Endodermal cell (in vitro differentiated cells): Measurements from ENCODE around the gene GPC6. TPM values are rescaled to one million over a fixed set of nuclear protein-coding genes. Genes with fewer than 3 reads are reported as not detected.

Experiments
- DNase-seq: peaks from one replicate; pipeline ENCODE4 v3.0.0-alpha.2; 2017
- H3K27ac ChIP-seq: 2 replicates; pipeline ENCODE4 v1.5.1; 2013; ENCODE audit warnings: mild to moderate bottlenecking, low read depth, low read length, moderate library complexity
- H3K27me3 ChIP-seq: 2 replicates; pipeline ENCODE4 v1.6.1; 2013; ENCODE audit warnings: mild to moderate bottlenecking, low read length, moderate library complexity; ENCODE audit not compliant: insufficient read depth, control insufficient read depth, poor library complexity, severe bottlenecking
- H3K36me3 ChIP-seq: 2 replicates; pipeline ENCODE4 v1.7.0; 2013; ENCODE audit warnings: mild to moderate bottlenecking, low read length, moderate library complexity; ENCODE audit not compliant: control insufficient read depth, insufficient read depth
- H3K4me1 ChIP-seq: one replicate; pipeline ENCODE4 v1.7.0; 2013; ENCODE audit warnings: low read length; ENCODE audit not compliant: control insufficient read depth, insufficient read depth
- H3K4me3 ChIP-seq: 2 replicates; pipeline ENCODE4 v1.5.1; 2013; ENCODE audit warnings: mild to moderate bottlenecking, low read length, moderate library complexity
- H3K9ac ChIP-seq: 2 replicates; pipeline ENCODE4 v1.6.1; 2013; ENCODE audit warnings: mild to moderate bottlenecking, low read length, moderate library complexity; ENCODE audit not compliant: poor library complexity, severe bottlenecking; ENCODE audit errors: extremely low read depth
- H3K9me3 ChIP-seq: 2 replicates; pipeline ENCODE4 v1.6.1; 2013; ENCODE audit warnings: mild to moderate bottlenecking, low read length, moderate library complexity; ENCODE audit not compliant: control insufficient read depth
- H3K27ac Mint-ChIP-seq: 2 replicates; pipeline ENCODE4 v1.8.0; 2020; ENCODE audit warnings: mixed read lengths
- H3K27me3 Mint-ChIP-seq: 2 replicates; pipeline ENCODE4 v1.8.0; 2021; ENCODE audit warnings: mild to moderate bottlenecking, mixed read lengths; ENCODE audit not compliant: insufficient read depth
- H3K36me3 Mint-ChIP-seq: 2 replicates; pipeline ENCODE4 v1.8.0; 2020; ENCODE audit warnings: low read depth, mixed read lengths
- H3K4me1 Mint-ChIP-seq: 2 replicates; pipeline ENCODE4 v1.8.0; 2020; ENCODE audit warnings: mixed read lengths
- H3K4me3 Mint-ChIP-seq: 2 replicates; pipeline ENCODE4 v1.8.0; 2020; ENCODE audit warnings: mild to moderate bottlenecking, moderate library complexity, mixed read lengths
- H3K9me3 Mint-ChIP-seq: 2 replicates; pipeline ENCODE4 v1.8.0; 2020; ENCODE audit warnings: mild to moderate bottlenecking, mixed read lengths
- CTCF ChIP-seq: fragments of 200-600 bp; sonication (generic); conservative IDR thresholded peaks from 2 replicates; pipeline ENCODE4 v1.5.0; 2021; ENCODE audit warnings: antibody characterized with exemption, mild to moderate bottlenecking
- WGBS, 2 experiments: methylation state at CpG; one replicate each; pipeline versions ENCODE4 v1.1.5 to v1.1.7; 2013; ENCODE audit warnings: missing lambda C conversion rate in 2 of 2, mixed read lengths in 1 of 2; ENCODE audit not compliant: insufficient coverage in 1 of 2, insufficient read length in 1 of 2; 5-methylcytosine and 5-hydroxymethylcytosine counted together
- total RNA-seq, 2 donors: library from RNA; stranded (reverse); fragmentation: NEBNext Ultra II Directional in 1 of 2; extraction: Animal tissue kit (Norgen Biotek cat#: 25700) in 1 of 2; gene quantifications; 2 replicates in 1 of 2; 3 replicates in 1 of 2; pipeline ENCODE4 v1.2.1, GENCODE V29; 2021

GPC6 gene
- total RNA-seq, 2 donors from 2014 or later, result 69.6 to 80.4 TPM

GRCh38 chr13:94419925-94420305, 1193.3 kb downstream of the GPC6 start:
- Mint-ChIP-seq H3K36me3 (no peaks in the 10 kb centered on the region), H3K4me3 (no peak overlapping the region), H3K9me3 (peaks cover 30% of the 10 kb centered on the region), H3K27me3 (peaks cover 84% of the 10 kb centered on the region), H3K27ac (no peak overlapping the region), H3K4me1 (peaks cover 15% of the 10 kb centered on the region)
- no peak overlapping the region for H3K9ac ChIP-seq
- H3K36me3 ChIP-seq, result no peaks in the 10 kb centered on the region
- H3K4me3 ChIP-seq, result no peak overlapping the region
- peaks cover 40% of the 10 kb centered on the region for H3K9me3 ChIP-seq
- no peak overlapping the region for H3K27ac ChIP-seq
- TF ChIP-seq CTCF, result no peak
- H3K27me3 ChIP-seq, result peaks cover 76% of the 10 kb centered on the region
- H3K4me1 ChIP-seq, result no peaks in the 10 kb centered on the region
- DNase-seq, result no peak
- 38 to 57% methylated on average over 1 of the region's 1 CpG for WGBS, 2 experiments

- peaks cover 6% of the 10 kb centered on the region for H3K9me3 Mint-ChIP-seq
- DNase-seq, result no peak
- no peak overlapping the region for H3K4me3 Mint-ChIP-seq
- H3K9me3 ChIP-seq, result peaks cover 6% of the 10 kb centered on the region
- peaks cover 29% of the 10 kb centered on the region for H3K27me3 Mint-ChIP-seq
- no peak overlapping the region for H3K9ac ChIP-seq
- TF ChIP-seq CTCF, result no peak
- WGBS, 2 experiments, result 87 to 100% methylated on average over 3 to 5 of the region's 5 CpGs
- no peak overlapping the region for H3K27ac ChIP-seq
- no peaks in the 10 kb centered on the region for H3K4me1 ChIP-seq
- H3K36me3 ChIP-seq, result no peaks in the 10 kb centered on the region
- H3K36me3 Mint-ChIP-seq, result no peaks in the 10 kb centered on the region
- peaks cover 2% of the 10 kb centered on the region for H3K4me1 Mint-ChIP-seq
- peaks cover 29% of the 10 kb centered on the region for H3K27me3 ChIP-seq
- H3K4me3 ChIP-seq, result no peak overlapping the region
- H3K27ac Mint-ChIP-seq, result no peak overlapping the region
Observed at GRCh38 chr13:94427313-94427953, 1200.8 kb downstream of the GPC6 start.

GRCh38 chr13:94431574-94431973, 1205.0 kb downstream of the GPC6 start:
- Histone ChIP-seq H3K27ac (no peak overlapping the region), H3K9ac (no peak overlapping the region), H3K4me3 (no peak overlapping the region), H3K9me3 (peaks cover 6% of the 10 kb centered on the region), H3K36me3 (no peaks in the 10 kb centered on the region), H3K27me3 (no peaks in the 10 kb centered on the region), H3K4me1 (peaks cover 12% of the 10 kb centered on the region)
- Mint-ChIP-seq H3K4me3 (no peak overlapping the region), H3K36me3 (no peaks in the 10 kb centered on the region), H3K4me1 (peaks cover 18% of the 10 kb centered on the region), H3K27me3 (peaks cover 4% of the 10 kb centered on the region), H3K27ac (no peak overlapping the region), H3K9me3 (peaks cover 5% of the 10 kb centered on the region)
- peak; percentile 35 for TF ChIP-seq CTCF
- no peak for DNase-seq
- 94 to 100% methylated on average over 1 to 2 of the region's 2 CpGs for WGBS, 2 experiments
